Fibroblast of villous mesenchyme (primary cell): ENCODE results near the gene DCC. TPM values are rescaled to one million over a fixed set of nuclear protein-coding genes. Genes with fewer than 3 reads are reported as not detected.

Source experiments
- DNase-seq: peaks from one replicate; pipeline ENCODE4 v3.0.0-alpha.2; 2010; ENCODE audit warnings: low read depth
- H3K4me3 ChIP-seq: 2 replicates; pipeline ENCODE4 v1.5.1; 2011; ENCODE audit warnings: low read depth, mild to moderate bottlenecking, low read length
- total RNA-seq: library from RNA; depleted of rRNA; stranded (reverse); fragments of >200 nt; gene quantifications from 2 replicates; pipeline ENCODE4 v1.2.3, GENCODE V29; 2012
- TF ChIP-seq, protein P1 (sequence below): IDR thresholded peaks from 2 replicates; pipeline ENCODE4 v1.5.1; 2012; ENCODE audit warnings: low read depth, mild to moderate bottlenecking, low read length; ENCODE audit not compliant: insufficient read depth

Gene DCC
- total RNA-seq, 1 donor: not detected

DNA sequence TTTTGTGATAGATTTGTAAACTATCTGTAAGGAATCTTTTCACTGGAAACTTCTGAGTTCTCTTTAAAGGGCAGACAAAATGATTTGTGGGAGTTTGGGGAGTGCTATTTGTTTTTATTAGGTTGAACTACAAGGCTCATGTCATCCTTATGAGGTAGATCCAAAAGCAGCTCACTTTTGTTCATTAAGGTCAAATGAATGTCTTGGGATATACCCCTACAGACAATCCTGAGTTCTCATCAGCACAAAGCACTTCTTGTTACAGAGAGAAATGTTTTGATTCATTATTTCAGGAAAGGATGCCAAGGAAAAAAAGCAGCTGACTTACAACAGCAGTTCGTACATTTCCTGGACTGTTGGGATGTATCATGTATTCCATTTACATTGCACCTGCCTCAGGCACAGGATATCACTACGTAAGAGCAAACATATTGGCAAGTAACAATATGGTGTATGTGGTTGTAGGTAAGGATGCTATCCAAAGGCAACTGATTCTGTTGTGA, 68.9 kb downstream of the DCC start:
- H3K4me3 ChIP-seq: no peak overlapping the region
- TF ChIP-seq, protein P1, sequence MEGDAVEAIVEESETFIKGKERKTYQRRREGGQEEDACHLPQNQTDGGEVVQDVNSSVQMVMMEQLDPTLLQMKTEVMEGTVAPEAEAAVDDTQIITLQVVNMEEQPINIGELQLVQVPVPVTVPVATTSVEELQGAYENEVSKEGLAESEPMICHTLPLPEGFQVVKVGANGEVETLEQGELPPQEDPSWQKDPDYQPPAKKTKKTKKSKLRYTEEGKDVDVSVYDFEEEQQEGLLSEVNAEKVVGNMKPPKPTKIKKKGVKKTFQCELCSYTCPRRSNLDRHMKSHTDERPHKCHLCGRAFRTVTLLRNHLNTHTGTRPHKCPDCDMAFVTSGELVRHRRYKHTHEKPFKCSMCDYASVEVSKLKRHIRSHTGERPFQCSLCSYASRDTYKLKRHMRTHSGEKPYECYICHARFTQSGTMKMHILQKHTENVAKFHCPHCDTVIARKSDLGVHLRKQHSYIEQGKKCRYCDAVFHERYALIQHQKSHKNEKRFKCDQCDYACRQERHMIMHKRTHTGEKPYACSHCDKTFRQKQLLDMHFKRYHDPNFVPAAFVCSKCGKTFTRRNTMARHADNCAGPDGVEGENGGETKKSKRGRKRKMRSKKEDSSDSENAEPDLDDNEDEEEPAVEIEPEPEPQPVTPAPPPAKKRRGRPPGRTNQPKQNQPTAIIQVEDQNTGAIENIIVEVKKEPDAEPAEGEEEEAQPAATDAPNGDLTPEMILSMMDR: no peak
- no peak for DNase-seq

DNA sequence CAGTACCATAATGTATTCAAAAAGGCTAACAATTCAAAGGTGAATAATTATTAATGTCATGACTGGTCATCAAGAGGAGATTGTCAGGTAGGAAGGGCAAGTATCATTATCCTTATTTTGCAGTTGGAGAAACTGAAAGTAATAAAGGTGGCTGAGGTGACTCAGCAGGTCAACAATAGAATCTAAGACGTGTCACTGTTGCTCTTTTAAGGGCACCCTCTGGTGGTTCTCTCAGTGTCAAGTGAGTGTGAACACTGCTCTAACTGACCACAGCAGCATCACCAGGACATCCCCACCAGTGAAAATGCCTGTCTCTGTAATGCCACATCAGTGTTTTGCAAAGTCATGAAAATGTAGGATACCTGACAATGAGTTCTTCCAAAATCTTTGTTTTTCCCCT, 69.7 kb downstream of the DCC start:
- no peak overlapping the region for H3K4me3 ChIP-seq
- DNase-seq: no peak
- TF ChIP-seq, protein P1: no peak

DNA sequence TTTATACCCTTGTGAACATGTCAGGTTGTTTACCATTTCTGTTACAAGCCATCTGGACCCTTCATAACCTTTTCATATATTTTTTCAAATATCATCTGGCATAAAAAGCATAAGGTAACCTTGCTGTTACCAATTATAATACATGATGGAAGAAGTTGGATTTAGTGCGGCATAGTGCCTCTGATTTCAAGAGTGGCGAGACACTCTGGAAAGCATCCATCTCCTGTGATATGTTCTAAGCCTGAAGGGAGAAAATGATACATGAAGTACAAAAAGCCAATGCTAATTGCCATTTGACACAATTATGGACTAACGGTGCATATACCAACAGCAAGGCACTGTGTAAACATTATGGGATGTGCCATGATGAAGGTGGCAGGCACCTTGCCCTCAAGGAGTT, 75.1 kb downstream of the DCC start:
- H3K4me3 ChIP-seq: no peak overlapping the region
- TF ChIP-seq, protein P1: no peak
- DNase-seq: no peak

DNA sequence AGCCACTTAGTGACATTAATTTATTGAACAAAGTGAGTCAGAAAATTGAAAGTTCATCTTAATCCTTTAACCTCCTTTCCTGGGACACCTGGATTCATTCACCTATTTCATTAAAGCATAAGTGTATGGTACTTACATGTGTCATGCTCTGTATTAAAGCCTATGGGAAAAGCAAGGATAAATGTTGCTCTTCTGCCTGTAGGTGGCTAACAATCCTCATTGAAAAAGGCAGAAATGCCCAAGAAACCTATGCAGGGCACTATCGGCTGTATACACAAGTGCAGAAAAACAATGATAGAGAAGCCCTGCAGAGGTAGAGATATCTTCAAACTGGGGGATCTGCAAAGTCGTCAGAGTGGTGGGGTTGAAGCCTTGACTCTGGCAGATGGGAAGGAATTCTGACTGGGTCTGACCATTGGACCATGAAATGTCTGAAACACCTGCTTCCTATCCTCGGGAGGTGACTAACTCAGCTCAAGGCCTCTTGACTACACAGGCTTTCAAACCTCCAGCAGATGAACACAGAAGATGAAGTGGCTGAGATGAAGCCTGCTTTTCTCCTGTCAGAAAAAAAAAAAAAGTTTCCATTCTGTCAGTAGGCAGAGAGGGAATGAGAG, 83.1 kb downstream of the DCC start:
- no peak for DNase-seq
- TF ChIP-seq, protein P1: no peak
- H3K4me3 ChIP-seq: no peak overlapping the region

DNA sequence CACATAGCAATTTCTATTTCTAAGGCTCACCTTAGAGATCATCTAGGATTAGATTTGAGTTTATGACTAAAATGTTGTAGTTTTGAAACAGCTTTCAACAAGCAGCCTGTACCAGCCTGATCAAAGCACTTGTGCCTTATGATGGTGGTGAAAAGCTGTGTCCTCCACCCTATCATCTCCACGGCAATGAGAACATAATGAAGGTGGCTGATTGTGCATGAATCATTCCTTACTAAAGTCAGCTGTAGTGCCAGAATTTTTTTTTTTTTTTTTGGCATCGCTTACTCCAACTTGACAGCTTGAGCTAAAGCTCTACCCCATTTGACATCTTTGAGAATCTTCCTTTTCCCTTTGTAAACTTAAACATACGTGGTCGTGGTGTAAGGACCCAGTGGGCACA, 86.0 kb downstream of the DCC start:
- TF ChIP-seq, protein P1: no peak
- H3K4me3 ChIP-seq: no peak overlapping the region
- DNase-seq: no peak

DNA sequence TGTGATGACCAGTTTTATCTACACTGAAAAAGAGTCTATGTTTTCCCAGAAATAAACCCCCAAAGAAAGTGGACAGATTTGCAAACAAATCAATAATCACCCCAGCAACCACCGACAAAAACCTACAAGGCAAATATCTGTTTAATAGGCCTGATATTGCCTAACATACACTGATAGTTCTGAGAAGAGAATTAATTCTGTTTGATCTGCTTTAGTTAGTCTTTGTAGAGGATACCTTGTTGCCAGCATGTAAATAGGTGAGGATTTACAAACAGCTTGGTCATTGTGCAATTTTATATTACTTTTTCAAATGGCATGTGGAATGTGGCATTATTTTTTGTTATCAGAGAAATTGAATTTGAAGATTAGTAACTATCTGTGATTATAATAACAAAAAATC, 86.5 kb downstream of the DCC start:
- DNase-seq: no peak
- no peak overlapping the region for H3K4me3 ChIP-seq
- TF ChIP-seq, protein P1: no peak
